Spleen (tissue), 7 donors: ENCODE data around the gene APOL5.

ENCODE experiments used
- CTCF ChIP-seq, 11 experiments: fragments of 200-600 bp in 7 of 11; fragments of 450-650 bp in 4 of 11; sonication (generic) in 4 of 11; IDR thresholded peaks in 8 of 11; conservative IDR thresholded peaks in 3 of 11; 1 replicate in 7 of 11; 2 replicates in 4 of 11; pipeline versions ENCODE4 v1.4.0 to v1.8.0; 2016 to 2021; ENCODE audit warnings: antibody characterized with exemption in 11 of 11, inconsistent platforms in 4 of 11, mild to moderate bottlenecking in 1 of 11
- POLR2A ChIP-seq, 3 donors: fragments of 450-650 bp; IDR thresholded peaks; one replicate each; pipeline ENCODE4 v1.5.1; 2017; ENCODE audit warnings: antibody characterized with exemption in 3 of 3, mild to moderate bottlenecking in 1 of 3
- donor health status: DM: no; HTN: no; CAD: no; lungs with moderate emphysema.
- donor health status: DM: no; HTN: no; CAD: no.
- donor health status: DM: no; HTN: no; CAD: no.

- TF ChIP-seq POLR2A (IDR thresholded peaks at IDR 0.05) (no peak), CTCF (IDR thresholded peaks at IDR 0.05 in 8 of 11, conservative IDR thresholded peaks at IDR 0.05 in 3 of 11) (no peak)
Observed at GRCh38 chr22:35725521-35725920, 7.8 kb downstream of the APOL5 start.
